Measurements from ENCODE around the gene ENTHD1. TPM values are rescaled to one million over a fixed set of nuclear protein-coding genes. Genes with fewer than 3 reads are reported as not detected.

The ENTHD1 gene
- total and polyA plus RNA-seq, 2 of the 8 experiments (the other 6 are each of a cell fraction or from before 2014, with no cell fraction given): not detected

GRCh38 chr22:39920134-39920743, 26.7 kb upstream of the ENTHD1 start (continued):
- TF ChIP-seq RAD21 (IDR thresholded peaks at IDR 0.05 in 1 of 2, conservative IDR thresholded peaks at IDR 0.05 in 1 of 2; ENCODE audit: low read depth in 2 of 2, low read length in 2 of 2): no peak
- TF ChIP-seq JUND (IDR thresholded peaks at IDR 0.05; ENCODE audit: low read length): no peak
- TF ChIP-seq, protein P1, sequence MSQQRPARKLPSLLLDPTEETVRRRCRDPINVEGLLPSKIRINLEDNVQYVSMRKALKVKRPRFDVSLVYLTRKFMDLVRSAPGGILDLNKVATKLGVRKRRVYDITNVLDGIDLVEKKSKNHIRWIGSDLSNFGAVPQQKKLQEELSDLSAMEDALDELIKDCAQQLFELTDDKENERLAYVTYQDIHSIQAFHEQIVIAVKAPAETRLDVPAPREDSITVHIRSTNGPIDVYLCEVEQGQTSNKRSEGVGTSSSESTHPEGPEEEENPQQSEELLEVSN (IDR thresholded peaks at IDR 0.05): no peak
- no peak for TF ChIP-seq HDAC2 (IDR thresholded peaks at IDR 0.05; ENCODE audit: borderline replicate concordance in 1 of 2, low read depth in 2 of 2, low read length in 2 of 2)
- no peak for TF ChIP-seq ZNF274 (IDR thresholded peaks at IDR 0.05; ENCODE audit: borderline replicate concordance, extremely low read depth, low read length)
- no peak for TF ChIP-seq TCF12 (IDR thresholded peaks at IDR 0.05; ENCODE audit: low read depth, low read length)
- no peak for TF ChIP-seq TAF7 (optimal IDR thresholded peaks at IDR 0.05; ENCODE audit: borderline replicate concordance, low read depth, low read length)

Measured in H1 (cell line).